Mesothelial cell of epicardium (in vitro differentiated cells): ENCODE measurements around the gene BEND6. TPM values are rescaled to one million over a fixed set of nuclear protein-coding genes. Genes with fewer than 3 reads are reported as not detected.
A peak's percentile ranks its signal among the peaks of the same experiment; 100 is the strongest.

Experiments
- DNase-seq, 2 experiments: peaks; one replicate each; pipeline ENCODE4 v3.0.0; 2021; ENCODE audit warnings: low spot score in 2 of 2; ENCODE audit not compliant: unreplicated experiment in 2 of 2
- H3K27ac Mint-ChIP-seq: 2 replicates; pipeline ENCODE4 v1.8.0; 2021; ENCODE audit warnings: mixed read lengths
- H3K27me3 Mint-ChIP-seq: 2 replicates; pipeline ENCODE4 v1.8.0; 2021; ENCODE audit warnings: low read depth, mixed read lengths
- H3K36me3 Mint-ChIP-seq: 2 replicates; pipeline ENCODE4 v1.8.0; 2021; ENCODE audit warnings: mixed read lengths
- H3K4me1 Mint-ChIP-seq: 2 replicates; pipeline ENCODE4 v1.8.0; 2021; ENCODE audit warnings: mixed read lengths
- H3K4me3 Mint-ChIP-seq: 2 replicates; pipeline ENCODE4 v1.8.0; 2021; ENCODE audit warnings: mild to moderate bottlenecking, moderate library complexity, mixed read lengths
- H3K9me3 Mint-ChIP-seq: 2 replicates; pipeline ENCODE4 v1.8.0; 2021; ENCODE audit warnings: mixed read lengths
- total RNA-seq: library from RNA; stranded (reverse); gene quantifications from 3 replicates; pipeline ENCODE4 v1.2.1, GENCODE V29; 2021
- TF ChIP-seq, protein P1 (sequence below): fragments of 200-600 bp; sonication (generic); IDR thresholded peaks from one replicate; pipeline ENCODE4 v1.5.0; 2021; ENCODE audit warnings: antibody characterized with exemption; ENCODE audit not compliant: unreplicated experiment

The BEND6 gene
- total RNA-seq, 1 donor from 2014 or later: 7.6 TPM

DNA sequence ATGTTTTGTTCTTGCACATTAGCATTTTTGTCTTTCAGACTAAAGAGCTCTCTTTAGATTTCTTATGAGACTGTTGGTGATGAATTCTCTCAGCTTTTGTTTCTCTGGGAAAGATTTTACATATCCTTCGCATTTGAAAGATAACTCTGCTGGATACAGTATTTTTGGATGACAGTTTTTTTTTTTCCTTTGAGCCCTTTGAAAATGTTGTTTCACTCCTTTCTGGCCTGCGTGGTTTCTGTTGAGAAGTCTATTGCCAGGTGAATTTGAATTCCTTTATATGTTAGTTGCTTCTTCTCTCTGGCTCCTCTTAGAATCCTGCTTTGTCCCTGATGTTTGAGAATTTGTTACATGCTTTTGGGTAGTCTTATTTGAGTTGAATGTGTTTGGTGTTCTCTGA, 69.4 kb downstream of the BEND6 start:
- Mint-ChIP-seq H3K27me3 (no peaks in the 10 kb centered on the region), H3K27ac (no peak overlapping the region)
- DNase-seq: no peak

DNA sequence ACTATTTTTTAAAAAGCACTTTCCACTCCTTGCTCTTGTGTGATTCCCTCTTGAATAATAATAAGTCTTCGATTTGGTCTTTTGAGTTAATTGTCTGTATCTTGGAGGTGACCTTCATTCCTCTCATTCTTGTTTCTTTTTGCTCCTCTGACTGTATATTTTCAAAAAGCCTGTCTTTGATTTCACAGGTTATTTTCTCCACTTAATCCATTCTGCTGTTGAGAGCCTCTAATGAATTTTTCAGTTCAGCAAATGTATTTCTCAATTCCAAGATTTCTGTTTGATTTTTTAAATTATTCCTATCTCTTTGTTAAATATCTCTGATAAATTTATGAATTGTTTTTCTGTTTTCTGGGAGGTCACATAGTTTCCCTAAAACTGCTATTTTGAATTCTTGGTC, 69.9 kb downstream of the BEND6 start:
- TF ChIP-seq, protein P1, sequence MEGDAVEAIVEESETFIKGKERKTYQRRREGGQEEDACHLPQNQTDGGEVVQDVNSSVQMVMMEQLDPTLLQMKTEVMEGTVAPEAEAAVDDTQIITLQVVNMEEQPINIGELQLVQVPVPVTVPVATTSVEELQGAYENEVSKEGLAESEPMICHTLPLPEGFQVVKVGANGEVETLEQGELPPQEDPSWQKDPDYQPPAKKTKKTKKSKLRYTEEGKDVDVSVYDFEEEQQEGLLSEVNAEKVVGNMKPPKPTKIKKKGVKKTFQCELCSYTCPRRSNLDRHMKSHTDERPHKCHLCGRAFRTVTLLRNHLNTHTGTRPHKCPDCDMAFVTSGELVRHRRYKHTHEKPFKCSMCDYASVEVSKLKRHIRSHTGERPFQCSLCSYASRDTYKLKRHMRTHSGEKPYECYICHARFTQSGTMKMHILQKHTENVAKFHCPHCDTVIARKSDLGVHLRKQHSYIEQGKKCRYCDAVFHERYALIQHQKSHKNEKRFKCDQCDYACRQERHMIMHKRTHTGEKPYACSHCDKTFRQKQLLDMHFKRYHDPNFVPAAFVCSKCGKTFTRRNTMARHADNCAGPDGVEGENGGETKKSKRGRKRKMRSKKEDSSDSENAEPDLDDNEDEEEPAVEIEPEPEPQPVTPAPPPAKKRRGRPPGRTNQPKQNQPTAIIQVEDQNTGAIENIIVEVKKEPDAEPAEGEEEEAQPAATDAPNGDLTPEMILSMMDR: no peak
- Mint-ChIP-seq H3K36me3 (peaks cover 34% of the 10 kb centered on the region), H3K4me3 (no peak overlapping the region), H3K9me3 (peaks cover 30% of the 10 kb centered on the region), H3K27ac (no peak overlapping the region), H3K27me3 (no peaks in the 10 kb centered on the region), H3K4me1 (peaks cover 19% of the 10 kb centered on the region)
- DNase-seq: no peak

More for the DNA sequence above, 69.4 kb downstream of the BEND6 start:
- H3K36me3 Mint-ChIP-seq: peaks cover 34% of the 10 kb centered on the region
- TF ChIP-seq, protein P1: no peak
- peaks cover 14% of the 10 kb centered on the region for H3K4me1 Mint-ChIP-seq
- peaks cover 30% of the 10 kb centered on the region for H3K9me3 Mint-ChIP-seq
- no peak overlapping the region for H3K4me3 Mint-ChIP-seq

DNA sequence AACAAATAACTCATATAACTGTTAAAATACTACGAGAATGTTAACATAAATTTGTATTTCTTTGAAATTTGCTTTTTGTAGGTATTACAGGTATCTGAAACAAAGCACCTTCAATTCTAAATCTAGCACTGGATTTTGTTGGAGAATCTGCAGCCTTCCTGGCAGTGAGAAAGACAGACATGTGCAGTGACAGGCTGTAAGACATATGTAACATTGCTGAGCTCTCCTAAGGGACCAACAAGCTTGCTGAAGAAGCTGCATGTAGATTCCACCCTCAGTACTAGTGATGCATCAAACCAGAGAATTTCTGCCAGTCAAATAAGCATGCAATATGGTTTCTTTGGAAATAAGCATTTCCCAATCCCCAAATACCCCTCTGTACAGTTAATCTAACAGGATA, 71.1 kb downstream of the BEND6 start:
- Mint-ChIP-seq H3K36me3 (peaks cover 34% of the 10 kb centered on the region), H3K9me3 (peaks cover 30% of the 10 kb centered on the region), H3K27ac (no peak overlapping the region), H3K4me1 (peaks cover 22% of the 10 kb centered on the region), H3K27me3 (no peaks in the 10 kb centered on the region), H3K4me3 (no peak overlapping the region)
- TF ChIP-seq, protein P1: no peak
- DNase-seq: no peak

DNA sequence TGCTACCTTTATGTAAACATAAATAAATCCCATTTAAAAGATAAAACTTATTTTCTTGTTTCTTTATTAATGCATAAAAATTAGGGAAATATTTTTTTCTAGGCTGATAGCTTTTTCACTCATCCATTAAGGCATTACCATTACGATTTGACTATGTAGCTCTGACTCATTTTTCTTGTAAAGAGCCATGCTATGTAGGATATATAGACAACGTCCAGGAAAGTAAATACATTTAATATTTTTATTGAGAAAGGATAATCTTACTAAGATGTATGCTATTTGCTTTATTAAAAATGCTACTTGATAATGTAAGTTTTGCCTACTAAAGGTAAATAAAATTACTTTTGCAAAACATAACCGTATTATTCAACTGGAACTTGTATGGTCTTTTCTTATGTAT, 72.4 kb downstream of the BEND6 start:
- no peak for DNase-seq
- H3K4me1 Mint-ChIP-seq: peaks cover 33% of the 10 kb centered on the region
- TF ChIP-seq, protein P1: no peak
- H3K27me3 Mint-ChIP-seq: no peaks in the 10 kb centered on the region
- H3K9me3 Mint-ChIP-seq: peaks cover 30% of the 10 kb centered on the region
- H3K27ac Mint-ChIP-seq: no peak overlapping the region
- no peak overlapping the region for H3K4me3 Mint-ChIP-seq
- peaks cover 34% of the 10 kb centered on the region for H3K36me3 Mint-ChIP-seq

DNA sequence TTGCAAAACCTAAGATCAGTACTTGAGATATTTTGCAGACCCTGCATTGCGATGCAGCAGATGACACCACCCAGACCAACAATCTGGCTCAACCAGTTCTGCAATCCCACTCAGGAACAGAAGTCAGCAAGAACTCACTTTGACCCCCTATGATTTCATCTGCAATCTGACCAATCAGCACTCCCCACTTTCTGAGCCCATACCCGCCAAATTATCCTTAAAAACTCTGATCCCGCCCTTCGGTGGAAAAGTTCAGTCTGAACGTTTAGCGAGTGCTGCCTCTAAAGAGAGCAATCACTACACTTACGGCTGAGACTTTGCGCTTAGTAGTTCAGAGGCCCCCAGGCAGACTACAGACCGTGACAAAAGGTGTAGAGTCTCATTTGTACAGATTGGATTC, 74.3 kb downstream of the BEND6 start:
- Mint-ChIP-seq H3K4me1 (peaks cover 35% of the 10 kb centered on the region), H3K27me3 (no peaks in the 10 kb centered on the region), H3K4me3 (peak overlapping the region; percentile 11), H3K27ac (peak overlapping the region; percentile 97), H3K36me3 (peaks cover 24% of the 10 kb centered on the region), H3K9me3 (peaks cover 16% of the 10 kb centered on the region)
- TF ChIP-seq, protein P1: no peak
- peak; percentile 27 to 47 for DNase-seq

DNA sequence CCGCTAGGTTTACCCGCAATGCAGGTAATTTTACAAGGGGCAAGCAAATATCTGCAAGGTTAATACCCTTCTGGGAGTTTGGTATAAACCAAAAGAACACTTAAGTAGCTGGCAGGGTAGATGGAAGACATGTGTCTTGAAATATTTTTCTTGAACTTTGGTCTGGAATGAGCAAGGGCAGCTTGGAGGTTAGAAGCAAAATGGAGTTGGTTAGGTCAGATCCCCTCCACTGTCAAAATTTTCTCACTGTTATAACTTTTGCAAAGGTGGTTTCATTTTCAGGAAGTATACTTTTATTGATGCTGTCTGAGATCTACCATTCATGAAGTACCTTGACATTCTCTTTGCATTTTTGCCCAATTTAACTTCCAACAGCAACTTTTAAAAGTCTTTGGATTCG, 78.3 kb downstream of the BEND6 start:
- DNase-seq: no peak
- no peaks in the 10 kb centered on the region for H3K36me3 Mint-ChIP-seq
- TF ChIP-seq, protein P1: no peak
- H3K27me3 Mint-ChIP-seq: no peaks in the 10 kb centered on the region
- H3K4me1 Mint-ChIP-seq: peaks cover 31% of the 10 kb centered on the region
- no peak overlapping the region for H3K4me3 Mint-ChIP-seq
- no peak overlapping the region for H3K27ac Mint-ChIP-seq
- no peaks in the 10 kb centered on the region for H3K9me3 Mint-ChIP-seq
